Neural progenitor cell (in vitro differentiated cells): ENCODE results near the gene SMARCB1. TPM values are rescaled to one million over a fixed set of nuclear protein-coding genes. Genes with fewer than 3 reads are reported as not detected.

Source experiments
- DNase-seq: peaks from one replicate; pipeline ENCODE4 v3.0.0-alpha.2; 2016; ENCODE audit warnings: low spot score
- H2AFZ ChIP-seq: fragments of 200-600 bp; sonication (generic); replicated peaks from 2 replicates; pipeline ENCODE4 v1.6.1; 2016; ENCODE audit warnings: antibody characterized with exemption
- H3F3A ChIP-seq: fragments of 200-600 bp; sonication (generic); 2 replicates; pipeline ENCODE4 v1.6.1; 2016; ENCODE audit warnings: antibody characterized with exemption, low read depth
- H3K27ac ChIP-seq: fragments of 200-600 bp; sonication (generic); 2 replicates; pipeline ENCODE4 v1.5.1; 2016; ENCODE audit warnings: mild to moderate bottlenecking
- H3K27me3 ChIP-seq: fragments of 200-600 bp; sonication (generic); 2 replicates; pipeline ENCODE4 v1.6.1; 2016; ENCODE audit warnings: mild to moderate bottlenecking, moderate library complexity
- H3K36me3 ChIP-seq: fragments of 200-600 bp; sonication (generic); 2 replicates; pipeline ENCODE4 v1.5.1; 2016
- H3K4me1 ChIP-seq: fragments of 200-600 bp; sonication (generic); 2 replicates; pipeline ENCODE4 v1.6.1; 2016; ENCODE audit warnings: mixed run types
- H3K4me2 ChIP-seq: fragments of 200-600 bp; sonication (generic); 2 replicates; pipeline ENCODE4 v1.6.1; 2016
- H3K4me3 ChIP-seq: fragments of 200-600 bp; sonication (generic); 2 replicates; pipeline ENCODE4 v1.5.1; 2016
- H3K79me2 ChIP-seq: fragments of 200-600 bp; sonication (generic); 2 replicates; pipeline ENCODE4 v1.6.1; 2016; ENCODE audit warnings: low read depth
- H3K9ac ChIP-seq: fragments of 200-600 bp; sonication (generic); 2 replicates; pipeline ENCODE4 v1.6.1; 2016
- H3K9me3 ChIP-seq: fragments of 200-600 bp; sonication (generic); 2 replicates; pipeline ENCODE4 v1.5.1; 2016; ENCODE audit warnings: low read depth
- H4K20me1 ChIP-seq: fragments of 200-600 bp; sonication (generic); 2 replicates; pipeline ENCODE4 v1.6.1; 2016; ENCODE audit warnings: low read depth
- H3K27ac Mint-ChIP-seq: 3 replicates; pipeline ENCODE4 v1.8.0; 2021; ENCODE audit warnings: mixed read lengths
- H3K27me3 Mint-ChIP-seq: 2 replicates; pipeline ENCODE4 v1.8.0; 2022; ENCODE audit warnings: low read depth, mild to moderate bottlenecking, inconsistent platforms, moderate library complexity, mixed read lengths; ENCODE audit not compliant: insufficient read depth
- H3K36me3 Mint-ChIP-seq: 3 replicates; pipeline ENCODE4 v1.8.0; 2021; ENCODE audit warnings: mixed read lengths
- H3K4me1 Mint-ChIP-seq: 3 replicates; pipeline ENCODE4 v1.8.0; 2021; ENCODE audit warnings: mixed read lengths
- H3K4me3 Mint-ChIP-seq: 3 replicates; pipeline ENCODE4 v1.8.0; 2021; ENCODE audit warnings: mild to moderate bottlenecking, moderate library complexity, mixed read lengths
- H3K9me3 Mint-ChIP-seq: 3 replicates; pipeline ENCODE4 v1.8.0; 2020; ENCODE audit warnings: mixed read lengths
- CTCF ChIP-seq: fragments of 200-600 bp; sonication (generic); IDR thresholded peaks from 2 replicates; pipeline ENCODE4 v1.5.1; 2017; ENCODE audit warnings: antibody characterized with exemption, mild to moderate bottlenecking
- EZH2 ChIP-seq: fragments of 200-600 bp; sonication (generic); IDR thresholded peaks from 2 replicates; pipeline ENCODE4 v1.6.1; 2017; ENCODE audit warnings: antibody characterized with exemption, mild to moderate bottlenecking, moderate library complexity
- EZH2phosphoT487 ChIP-seq: fragments of 200-600 bp; sonication (generic); IDR thresholded peaks from 2 replicates; pipeline ENCODE4 v1.6.1; 2017; ENCODE audit warnings: antibody characterized with exemption
- total RNA-seq: library from RNA; depleted of rRNA; stranded (reverse); fragments of >200 nt; gene quantifications from 2 replicates; pipeline ENCODE4 v1.2.3, GENCODE V29; 2015; ENCODE audit warnings: low replicate concordance

SMARCB1 gene
- total RNA-seq, 1 donor from 2014 or later, result 151 TPM

- Histone ChIP-seq H3K9ac (peak overlapping the region; percentile 61), H3K4me3 (peak overlapping the region; percentile 88), H3K79me2 (no peaks in the 10 kb centered on the region), H3K4me2 (peak overlapping the region; percentile 87), H2AFZ (peak overlapping the region; percentile 87), H3K27ac (peak overlapping the region; percentile 82), H3K4me1 (peaks cover 7% of the 10 kb centered on the region), H3K27me3 (no peaks in the 10 kb centered on the region), H3K9me3 (no peaks in the 10 kb centered on the region), H3F3A (peaks cover 10% of the 10 kb centered on the region), H4K20me1 (no peaks in the 10 kb centered on the region), H3K36me3 (no peaks in the 10 kb centered on the region)
- Mint-ChIP-seq H3K27ac (peak overlapping the region; percentile 53), H3K36me3 (peaks cover 2% of the 10 kb centered on the region), H3K4me1 (peaks cover 29% of the 10 kb centered on the region), H3K4me3 (peak overlapping the region; percentile 87), H3K27me3 (peaks cover 5% of the 10 kb centered on the region), H3K9me3 (no peaks in the 10 kb centered on the region)
- DNase-seq, result peak; percentile 68
- TF ChIP-seq EZH2 (no peak), CTCF (no peak), EZH2phosphoT487 (no peak)
Measured at GRCh38 chr22:23751441-23751996, 35.2 kb upstream of the SMARCB1 start.

GRCh38 chr22:23752090-23752691 is 34.6 kb upstream of the SMARCB1 start:
- H3K27me3 Mint-ChIP-seq, result peaks cover 2% of the 10 kb centered on the region

DNA sequence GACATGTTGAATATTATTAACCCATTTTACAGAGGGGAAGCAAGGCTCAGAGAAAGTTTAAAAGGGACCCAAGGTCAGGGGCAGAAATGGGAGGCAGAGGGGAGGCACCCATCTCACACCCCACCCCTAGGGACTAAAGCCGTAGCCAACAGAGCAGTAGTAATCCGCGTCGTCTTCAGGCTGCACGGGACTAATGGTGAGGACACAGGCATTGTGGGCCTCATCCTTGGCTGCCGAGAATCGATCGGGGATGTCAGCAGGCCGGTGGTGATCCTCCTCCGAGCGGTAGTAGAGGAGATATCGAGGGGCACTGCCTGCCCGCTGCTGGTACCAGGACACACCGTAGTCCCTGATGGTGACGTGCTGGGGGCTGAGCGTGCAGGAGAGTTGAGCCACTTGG is 34.0 kb upstream of the SMARCB1 start:
- Mint-ChIP-seq H3K4me1 (peaks cover 33% of the 10 kb centered on the region), H3K27ac (no peak overlapping the region), H3K27me3 (peaks cover 2% of the 10 kb centered on the region), H3K4me3 (peak overlapping the region; percentile 78), H3K36me3 (no peaks in the 10 kb centered on the region), H3K9me3 (no peaks in the 10 kb centered on the region)
- H3F3A ChIP-seq, result peaks cover 15% of the 10 kb centered on the region
- TF ChIP-seq EZH2phosphoT487 (no peak), CTCF (no peak), EZH2 (no peak)
- no peak overlapping the region for H3K4me3 ChIP-seq
- no peak overlapping the region for H3K9ac ChIP-seq
- no peak overlapping the region for H3K27ac ChIP-seq
- H3K79me2 ChIP-seq, result no peaks in the 10 kb centered on the region
- no peaks in the 10 kb centered on the region for H3K27me3 ChIP-seq
- no peaks in the 10 kb centered on the region for H4K20me1 ChIP-seq
- DNase-seq, result no peak
- no peak overlapping the region for H3K4me2 ChIP-seq
- no peak overlapping the region for H2AFZ ChIP-seq
- peaks cover 7% of the 10 kb centered on the region for H3K4me1 ChIP-seq
- no peaks in the 10 kb centered on the region for H3K36me3 ChIP-seq
- no peaks in the 10 kb centered on the region for H3K9me3 ChIP-seq

More at GRCh38 chr22:23752090-23752691, 34.6 kb upstream of the SMARCB1 start:
- Mint-ChIP-seq H3K4me1 (peaks cover 33% of the 10 kb centered on the region), H3K9me3 (no peaks in the 10 kb centered on the region), H3K4me3 (peak overlapping the region; percentile 87), H3K36me3 (no peaks in the 10 kb centered on the region), H3K27ac (peak overlapping the region; percentile 42)
- Histone ChIP-seq H3K4me2 (peak overlapping the region; percentile 87), H3K9me3 (no peaks in the 10 kb centered on the region), H4K20me1 (no peaks in the 10 kb centered on the region), H3K36me3 (no peaks in the 10 kb centered on the region), H3K79me2 (no peaks in the 10 kb centered on the region), H3K4me3 (peak overlapping the region; percentile 88), H3F3A (peaks cover 15% of the 10 kb centered on the region), H3K27ac (no peak overlapping the region), H2AFZ (no peak overlapping the region), H3K27me3 (no peaks in the 10 kb centered on the region), H3K4me1 (peaks cover 7% of the 10 kb centered on the region), H3K9ac (no peak overlapping the region)
- no peak for TF ChIP-seq EZH2
- no peak for TF ChIP-seq CTCF
- TF ChIP-seq EZH2phosphoT487, result no peak
- DNase-seq, result no peak
